Fibroblast of lung (primary cell): ENCODE results near the gene CREG1. TPM values are rescaled to one million over a fixed set of nuclear protein-coding genes. Genes with fewer than 3 reads are reported as not detected.

Experiments
- DNase-seq, 2 donors: peaks; one replicate each; pipeline versions ENCODE4 v3.0.0 to v3.0.0-alpha.2; 2010; ENCODE audit warnings: low read depth in 2 of 2
- H2AFZ ChIP-seq: 2 replicates; pipeline ENCODE4 v1.5.1; 2012; ENCODE audit warnings: low read length, control low read depth, inconsistent platforms
- H3K27ac ChIP-seq: 2 replicates; pipeline ENCODE4 v1.5.1; 2011; ENCODE audit warnings: low read length, control low read depth; ENCODE audit not compliant: insufficient read depth
- H3K27me3 ChIP-seq: 2 replicates; pipeline ENCODE4 v1.5.1; 2011; ENCODE audit warnings: mild to moderate bottlenecking, low read length; ENCODE audit not compliant: control insufficient read depth, insufficient read depth
- H3K36me3 ChIP-seq: 2 replicates; pipeline ENCODE4 v1.5.1; 2011; ENCODE audit warnings: low read length; ENCODE audit not compliant: control insufficient read depth, insufficient read depth
- H3K4me1 ChIP-seq: 2 replicates; pipeline ENCODE4 v1.5.1; 2011; ENCODE audit warnings: low read length; ENCODE audit not compliant: control insufficient read depth, insufficient read depth; ENCODE audit errors: extremely low read depth
- H3K4me2 ChIP-seq: 2 replicates; pipeline ENCODE4 v1.5.1; 2011; ENCODE audit warnings: low read length, control low read depth; ENCODE audit not compliant: insufficient read depth; ENCODE audit errors: extremely low read depth
- H3K4me3 ChIP-seq, 4 experiments: fragments of 200-600 bp in 1 of 4; sonication (generic) in 1 of 4; replicated peaks in 1 of 4; 2 replicates each; pipeline ENCODE4 v1.5.1; 2011 to 2016; ENCODE audit warnings: low read length in 4 of 4, low read depth in 3 of 4, mild to moderate bottlenecking in 3 of 4, control low read depth in 2 of 4, inconsistent platforms in 1 of 4, mixed read lengths in 1 of 4; ENCODE audit not compliant: insufficient read depth in 1 of 4; ENCODE audit errors: control extremely low read depth in 1 of 4
- H3K79me2 ChIP-seq: 2 replicates; pipeline ENCODE4 v1.5.1; 2012; ENCODE audit warnings: mild to moderate bottlenecking, low read length, inconsistent platforms; ENCODE audit not compliant: control insufficient read depth, insufficient read depth
- H3K9ac ChIP-seq: 2 replicates; pipeline ENCODE4 v1.5.1; 2011; ENCODE audit warnings: mild to moderate bottlenecking, low read length, control low read depth; ENCODE audit not compliant: insufficient read depth
- H3K9me3 ChIP-seq: 2 replicates; pipeline ENCODE4 v1.5.1; 2012; ENCODE audit warnings: low read depth, low read length; ENCODE audit not compliant: control insufficient read depth, insufficient read depth
- H4K20me1 ChIP-seq: 2 replicates; pipeline ENCODE4 v1.5.1; 2011; ENCODE audit warnings: low read length; ENCODE audit not compliant: control insufficient read depth, insufficient read depth; ENCODE audit errors: extremely low read depth
- EZH2 ChIP-seq: IDR thresholded peaks from 2 replicates; pipeline ENCODE4 v1.5.1; 2012; ENCODE audit warnings: low read length, control low read depth, mild to moderate bottlenecking; ENCODE audit errors: missing control alignments
- polyA plus RNA-seq, 2 donors: library from polyadenylated mRNA; depleted of rRNA in 1 of 2; stranded (reverse) in 1 of 2; unstranded in 1 of 2; fragments of >200 nt; gene quantifications; 2 replicates each; pipeline ENCODE4 v1.2.1, GENCODE V29; 2011 to 2012; ENCODE audit warnings: missing spikeins in 1 of 2
- total RNA-seq: library from RNA; depleted of rRNA; stranded (reverse); fragments of >200 nt; gene quantifications from 2 replicates; pipeline ENCODE4 v1.2.1, GENCODE V29; 2014
- TF ChIP-seq, protein P1 (sequence below), 2 donors: IDR thresholded peaks in 1 of 2; conservative IDR thresholded peaks in 1 of 2; 1 replicate in 1 of 2; 2 replicates in 1 of 2; pipeline ENCODE4 v1.5.1; 2011 to 2012; ENCODE audit warnings: low read length in 2 of 2, control low read depth in 1 of 2, inconsistent platforms in 1 of 2, low read depth in 1 of 2, mild to moderate bottlenecking in 1 of 2

The CREG1 gene
- total and polyA plus RNA-seq, 2 donors (not counting 1 experiment from before 2014, with no cell fraction given): 58.5 to 75.5 TPM

DNA sequence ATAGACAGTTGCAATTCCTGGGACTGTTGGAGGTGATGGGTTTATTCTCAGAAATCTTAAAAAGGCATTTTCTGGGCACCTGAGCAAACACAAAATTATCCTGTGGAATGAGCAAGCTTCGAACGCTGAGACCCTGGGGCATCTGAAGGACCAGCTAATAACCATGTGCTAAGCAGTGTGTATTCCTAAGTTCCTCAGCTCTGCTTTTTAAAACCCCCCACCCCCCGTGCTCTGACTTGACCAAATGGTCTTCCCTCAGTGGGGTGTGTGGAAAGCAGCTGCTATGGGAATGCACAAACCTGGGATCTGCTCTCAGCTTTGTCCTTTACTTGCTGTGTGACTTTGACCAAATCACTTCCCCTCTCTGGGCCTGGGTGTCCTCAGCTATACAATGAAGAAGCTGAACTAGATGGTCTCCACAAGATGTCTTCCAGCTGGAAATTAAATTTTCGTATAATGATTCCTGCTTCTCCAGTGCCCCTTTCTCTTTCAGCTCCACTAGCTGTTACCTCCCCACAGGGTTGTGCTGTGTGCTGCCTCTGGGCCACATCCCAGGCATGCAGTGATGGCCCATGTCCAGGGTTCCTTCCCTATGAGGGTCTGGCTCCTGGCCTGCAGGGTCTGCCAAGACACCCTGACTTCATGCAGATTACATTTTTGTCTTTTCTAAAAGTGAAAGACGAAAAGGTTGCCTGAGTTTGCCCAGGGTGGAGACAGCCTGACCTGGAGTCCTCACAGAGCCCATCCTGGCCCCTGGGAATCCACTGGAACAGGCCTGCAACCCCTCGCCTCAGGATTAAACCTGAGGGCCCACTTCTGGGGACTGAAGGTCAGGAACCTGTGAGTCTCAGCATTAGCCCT is 20.4 kb downstream of the CREG1 start:
- no peak for DNase-seq
- Histone ChIP-seq H3K79me2 (no peaks in the 10 kb centered on the region), H3K9ac (no peak overlapping the region), H4K20me1 (no peaks in the 10 kb centered on the region), H3K27ac (no peak overlapping the region), H3K4me2 (no peak overlapping the region), H3K4me1 (no peaks in the 10 kb centered on the region), H3K27me3 (no peaks in the 10 kb centered on the region), H2AFZ (no peak overlapping the region), H3K4me3 (no peak overlapping the region), H3K36me3 (no peaks in the 10 kb centered on the region), H3K9me3 (no peaks in the 10 kb centered on the region)
- TF ChIP-seq EZH2: no peak
- TF ChIP-seq, protein P1, sequence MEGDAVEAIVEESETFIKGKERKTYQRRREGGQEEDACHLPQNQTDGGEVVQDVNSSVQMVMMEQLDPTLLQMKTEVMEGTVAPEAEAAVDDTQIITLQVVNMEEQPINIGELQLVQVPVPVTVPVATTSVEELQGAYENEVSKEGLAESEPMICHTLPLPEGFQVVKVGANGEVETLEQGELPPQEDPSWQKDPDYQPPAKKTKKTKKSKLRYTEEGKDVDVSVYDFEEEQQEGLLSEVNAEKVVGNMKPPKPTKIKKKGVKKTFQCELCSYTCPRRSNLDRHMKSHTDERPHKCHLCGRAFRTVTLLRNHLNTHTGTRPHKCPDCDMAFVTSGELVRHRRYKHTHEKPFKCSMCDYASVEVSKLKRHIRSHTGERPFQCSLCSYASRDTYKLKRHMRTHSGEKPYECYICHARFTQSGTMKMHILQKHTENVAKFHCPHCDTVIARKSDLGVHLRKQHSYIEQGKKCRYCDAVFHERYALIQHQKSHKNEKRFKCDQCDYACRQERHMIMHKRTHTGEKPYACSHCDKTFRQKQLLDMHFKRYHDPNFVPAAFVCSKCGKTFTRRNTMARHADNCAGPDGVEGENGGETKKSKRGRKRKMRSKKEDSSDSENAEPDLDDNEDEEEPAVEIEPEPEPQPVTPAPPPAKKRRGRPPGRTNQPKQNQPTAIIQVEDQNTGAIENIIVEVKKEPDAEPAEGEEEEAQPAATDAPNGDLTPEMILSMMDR (conservative IDR thresholded peaks at IDR 0.05 in 1 of 2, IDR thresholded peaks at IDR 0.05 in 1 of 2; ENCODE audit: low read depth in 1 of 2, low read length in 2 of 2): no peak

DNA sequence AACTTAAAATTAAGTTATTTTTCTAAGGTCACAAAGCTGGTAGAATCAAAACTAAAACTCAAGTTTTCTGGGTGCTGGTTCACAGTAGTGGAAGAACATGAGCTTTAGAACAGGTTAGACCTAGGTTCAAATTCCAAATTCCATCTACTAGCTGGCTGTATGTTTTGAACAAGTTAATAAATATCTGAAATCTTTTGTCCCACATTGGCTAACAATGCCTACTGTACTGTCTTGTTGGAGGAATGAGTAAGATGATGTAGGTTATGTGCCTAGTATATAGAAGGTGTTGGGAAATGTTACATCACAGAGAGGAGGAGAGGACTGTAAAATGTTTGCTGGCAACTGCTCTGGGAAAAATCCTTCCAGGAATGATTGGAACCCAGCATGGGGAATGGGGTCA is 21.2 kb downstream of the CREG1 start:
- Histone ChIP-seq H2AFZ (no peak overlapping the region), H3K79me2 (no peaks in the 10 kb centered on the region), H3K9me3 (no peaks in the 10 kb centered on the region), H3K27ac (no peak overlapping the region), H3K9ac (no peak overlapping the region), H3K4me2 (no peak overlapping the region), H4K20me1 (no peaks in the 10 kb centered on the region), H3K4me1 (no peaks in the 10 kb centered on the region), H3K36me3 (no peaks in the 10 kb centered on the region), H3K4me3 (no peak overlapping the region), H3K27me3 (no peaks in the 10 kb centered on the region)
- TF ChIP-seq, protein P1 (conservative IDR thresholded peaks at IDR 0.05 in 1 of 2, IDR thresholded peaks at IDR 0.05 in 1 of 2; ENCODE audit: low read depth in 1 of 2, low read length in 2 of 2): no peak
- no peak for TF ChIP-seq EZH2
- no peak for DNase-seq

DNA sequence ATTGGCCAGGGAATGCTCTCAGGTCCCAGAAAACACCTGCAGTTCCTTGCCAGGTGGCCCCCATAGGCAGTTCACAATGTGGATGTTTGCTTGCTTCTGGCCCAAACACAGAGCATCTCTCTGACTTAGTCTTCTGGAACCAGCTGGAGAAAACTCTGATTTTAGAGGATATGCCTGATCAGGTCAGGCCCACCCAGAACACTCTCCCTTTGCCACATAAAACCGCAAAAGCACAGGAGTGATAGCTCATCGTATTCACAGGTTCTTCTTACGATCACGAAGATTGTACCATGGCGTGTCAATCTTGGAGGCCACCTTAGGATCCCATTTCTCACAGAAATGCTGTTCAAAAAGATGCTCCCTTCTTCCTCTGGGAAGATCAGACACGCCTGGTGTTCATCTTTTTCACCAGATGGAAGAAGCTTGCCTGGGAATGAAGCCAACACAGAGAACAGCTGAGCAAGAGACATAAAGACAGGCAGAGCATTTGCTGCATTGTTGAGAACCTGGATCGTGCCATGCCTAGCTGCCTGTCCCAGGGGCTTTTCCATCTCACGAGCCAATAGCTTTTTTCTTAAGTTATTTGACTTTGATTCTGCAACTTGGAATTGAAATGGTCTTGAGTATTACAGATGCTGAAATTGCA is 23.6 kb downstream of the CREG1 start:
- no peak overlapping the region for H3K4me2 ChIP-seq
- no peaks in the 10 kb centered on the region for H3K36me3 ChIP-seq
- H2AFZ ChIP-seq: no peak overlapping the region
- H3K9ac ChIP-seq: no peak overlapping the region
- H4K20me1 ChIP-seq: no peaks in the 10 kb centered on the region
- DNase-seq: peak in 1 of 2 donors; percentile 7
- H3K9me3 ChIP-seq: no peaks in the 10 kb centered on the region
- H3K27me3 ChIP-seq: no peaks in the 10 kb centered on the region
- no peak for TF ChIP-seq EZH2
- TF ChIP-seq, protein P1 (conservative IDR thresholded peaks at IDR 0.05 in 1 of 2, IDR thresholded peaks at IDR 0.05 in 1 of 2; ENCODE audit: low read depth in 1 of 2, low read length in 2 of 2): no peak
- H3K79me2 ChIP-seq: no peaks in the 10 kb centered on the region
- H3K4me1 ChIP-seq: no peaks in the 10 kb centered on the region
- H3K4me3 ChIP-seq: no peak overlapping the region
- H3K27ac ChIP-seq: no peak overlapping the region
